ENCODE results near the gene CRYAB.

DNA sequence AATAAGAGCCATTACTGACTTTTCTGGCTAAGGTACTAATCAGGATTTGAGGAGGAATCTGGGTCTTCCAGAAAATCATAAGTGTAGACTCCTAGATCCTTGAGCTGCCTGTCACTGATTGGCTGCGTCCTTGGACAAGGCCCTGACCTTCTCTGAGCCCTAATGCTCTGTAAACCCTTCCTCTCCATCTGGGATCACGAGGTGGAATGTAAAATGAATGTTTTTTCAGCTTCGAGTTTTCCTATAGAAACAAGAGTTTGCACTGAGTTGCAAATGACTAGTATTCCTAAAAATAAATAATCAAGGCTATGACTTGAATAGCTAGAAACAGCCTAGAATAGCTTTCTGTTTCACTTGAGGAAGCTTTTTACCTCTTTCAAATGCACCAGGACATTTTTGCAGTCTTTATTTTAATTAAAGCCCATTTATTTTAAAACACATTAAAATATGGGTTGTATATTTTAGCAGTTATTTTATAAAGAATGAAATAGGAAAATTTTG is 24.5 kb upstream of the CRYAB start:
- TF ChIP-seq POLR2A (IDR thresholded peaks at IDR 0.05; ENCODE audit: low read length) (no peak), GATA1 (IDR thresholded peaks at IDR 0.05; ENCODE audit: low read depth, low read length) (no peak)

Measured in erythroblast (primary cell).